ENCODE measurements around the gene TP53I13.

Gene TP53I13

DNA sequence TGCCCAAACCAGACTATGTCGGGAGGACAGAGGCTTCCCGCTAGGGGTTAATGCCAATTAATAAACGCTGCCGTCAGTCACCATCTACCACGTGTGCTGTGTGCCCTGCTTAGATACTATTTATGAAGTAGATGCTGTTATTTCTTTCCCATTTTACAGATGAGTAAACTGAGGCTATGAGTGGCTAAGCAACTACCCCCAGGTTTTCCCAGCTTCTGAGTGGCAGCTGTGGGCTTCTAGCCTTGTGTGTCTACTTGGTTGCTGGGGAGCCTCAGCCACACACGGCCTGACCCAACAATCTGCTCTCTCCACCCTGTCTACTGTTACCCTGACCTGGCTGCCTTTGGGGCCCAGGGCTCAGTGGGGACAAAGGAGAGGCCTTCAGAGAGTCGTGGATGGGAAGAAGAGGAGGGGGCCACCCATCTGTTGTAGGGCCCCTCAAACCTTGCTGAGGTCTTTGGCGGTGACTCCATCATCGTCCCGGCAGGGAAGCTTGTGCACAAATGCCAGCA, 13.8 kb downstream of the TP53I13 start:
- DNase-seq: no peak

DNA sequence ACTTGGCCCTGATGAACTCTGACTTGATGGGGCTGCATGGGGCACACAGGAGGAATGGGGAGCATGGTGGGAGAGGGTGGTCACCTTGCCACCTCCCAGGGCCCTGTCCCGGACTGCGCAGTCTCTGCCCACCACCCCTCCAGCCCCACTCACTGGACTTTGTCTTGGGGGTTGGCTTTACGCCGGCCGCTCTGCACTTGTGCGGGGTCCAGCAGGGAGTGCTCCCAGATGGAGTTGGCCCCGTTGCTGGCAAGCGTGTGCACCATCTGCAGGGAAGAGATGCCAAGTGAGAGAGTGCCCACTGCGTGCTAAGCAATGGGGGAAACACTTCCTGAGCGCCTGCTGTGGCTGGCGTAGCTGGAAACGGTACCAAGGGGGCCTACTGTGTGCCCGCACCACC, 14.3 kb downstream of the TP53I13 start:
- DNase-seq: no peak

DNA sequence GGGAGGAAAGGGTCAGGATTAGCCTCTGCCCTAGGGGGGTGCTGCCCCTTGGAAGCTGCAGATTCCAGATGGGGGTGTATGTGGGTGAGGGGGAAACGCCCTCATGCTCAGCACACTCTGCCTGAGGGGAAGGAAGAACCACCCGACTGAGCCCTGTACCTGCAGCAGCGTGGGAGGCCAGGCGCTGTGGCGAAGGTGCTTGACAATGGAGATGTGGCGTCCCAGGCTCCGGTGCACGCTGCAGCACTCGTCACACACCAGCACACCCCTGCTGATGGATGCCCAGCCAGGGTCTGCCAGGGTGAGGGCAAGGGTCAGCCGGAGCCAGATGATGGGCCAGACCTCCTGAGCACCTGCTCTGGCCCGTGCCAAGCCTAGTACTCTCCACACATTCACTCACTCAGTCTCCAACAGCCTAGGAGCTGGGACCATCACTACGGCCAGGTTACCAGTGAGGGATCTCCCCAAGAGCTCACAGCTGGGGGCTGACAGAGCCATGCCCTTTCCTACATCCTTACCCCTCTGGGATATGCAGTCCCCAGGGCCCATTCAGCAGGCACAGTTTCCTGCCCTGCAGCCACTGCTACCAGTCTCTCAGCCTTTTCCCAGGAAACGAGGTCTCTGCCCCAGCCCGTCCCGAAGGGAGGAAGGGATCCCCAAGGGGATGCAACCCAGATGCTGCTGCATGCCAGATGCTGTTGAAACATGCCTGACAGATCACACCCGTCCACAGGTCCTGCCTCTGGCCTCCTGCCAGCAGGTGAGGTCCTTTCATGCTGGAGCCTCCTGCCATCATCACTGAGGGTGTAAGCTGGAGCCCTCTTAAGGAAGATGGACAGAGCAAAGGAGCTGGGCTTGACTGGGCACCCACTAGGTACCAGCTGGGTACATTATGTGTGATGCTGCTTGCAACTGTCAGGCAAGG, 15.1 kb downstream of the TP53I13 start:
- DNase-seq: no peak

DNA sequence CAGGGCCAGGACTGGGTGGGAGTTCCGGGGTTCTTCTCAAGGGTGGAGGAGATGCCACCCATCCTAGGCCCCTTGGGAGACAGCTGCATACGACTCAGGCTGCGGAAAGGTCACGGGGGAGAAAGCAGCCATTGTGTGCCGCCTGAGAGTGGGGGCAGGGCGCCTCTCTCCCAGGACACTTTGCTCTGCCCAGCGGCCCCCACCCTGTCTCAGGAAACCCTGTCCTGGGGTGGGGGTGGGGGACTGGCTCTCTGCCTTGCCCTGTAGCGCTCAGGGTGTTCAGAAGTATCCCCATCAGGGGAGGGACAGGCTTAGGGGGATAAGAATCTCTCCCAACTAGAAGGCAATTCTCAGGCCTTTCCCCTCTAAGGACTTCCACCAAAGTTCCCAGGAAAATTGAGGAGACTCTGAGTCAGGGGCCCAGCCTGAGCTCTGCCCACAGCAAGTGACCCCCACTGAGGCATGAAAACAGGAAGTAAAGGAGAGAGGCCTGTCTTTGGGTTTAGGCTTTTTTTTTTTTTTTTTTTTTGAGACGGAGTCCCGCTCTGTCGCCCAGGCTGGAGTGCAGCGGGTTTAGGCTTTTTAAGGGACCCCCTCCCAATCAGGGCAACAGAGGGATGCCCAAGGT, 16.1 kb downstream of the TP53I13 start:
- DNase-seq: no peak

DNA sequence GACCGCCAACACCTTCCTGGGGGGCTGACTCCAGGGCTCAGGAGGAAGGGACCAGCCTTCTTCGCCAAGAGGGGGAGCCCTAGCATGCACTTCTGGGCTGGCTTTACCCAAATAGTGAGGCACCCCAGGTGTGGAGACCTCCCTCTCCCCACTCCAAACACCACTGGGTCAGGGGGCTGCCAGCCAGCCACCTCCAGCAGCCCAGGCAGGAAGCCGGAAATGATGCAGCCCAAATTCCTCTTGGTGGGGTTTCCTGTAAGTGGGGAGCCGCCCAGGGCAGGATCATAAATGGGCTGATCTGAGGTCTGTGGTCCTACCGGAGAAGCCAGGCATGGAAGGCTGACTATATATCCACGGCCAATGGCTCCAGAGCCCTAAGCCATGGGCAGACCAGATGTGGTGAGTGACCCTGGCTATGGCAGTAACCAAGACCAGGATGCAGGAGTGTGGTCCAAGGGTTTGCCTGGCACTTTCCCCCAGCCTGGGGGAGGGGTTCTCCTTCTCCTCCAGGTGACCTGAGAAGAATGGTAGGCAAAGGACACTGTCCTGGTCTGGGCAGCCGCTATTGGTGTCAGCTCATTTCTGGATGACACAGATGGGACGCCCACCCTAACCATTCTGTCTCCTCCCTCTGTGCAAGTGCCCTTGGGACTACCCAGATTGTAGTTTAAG, 16.7 kb downstream of the TP53I13 start:
- DNase-seq: peak; percentile 24

DNA sequence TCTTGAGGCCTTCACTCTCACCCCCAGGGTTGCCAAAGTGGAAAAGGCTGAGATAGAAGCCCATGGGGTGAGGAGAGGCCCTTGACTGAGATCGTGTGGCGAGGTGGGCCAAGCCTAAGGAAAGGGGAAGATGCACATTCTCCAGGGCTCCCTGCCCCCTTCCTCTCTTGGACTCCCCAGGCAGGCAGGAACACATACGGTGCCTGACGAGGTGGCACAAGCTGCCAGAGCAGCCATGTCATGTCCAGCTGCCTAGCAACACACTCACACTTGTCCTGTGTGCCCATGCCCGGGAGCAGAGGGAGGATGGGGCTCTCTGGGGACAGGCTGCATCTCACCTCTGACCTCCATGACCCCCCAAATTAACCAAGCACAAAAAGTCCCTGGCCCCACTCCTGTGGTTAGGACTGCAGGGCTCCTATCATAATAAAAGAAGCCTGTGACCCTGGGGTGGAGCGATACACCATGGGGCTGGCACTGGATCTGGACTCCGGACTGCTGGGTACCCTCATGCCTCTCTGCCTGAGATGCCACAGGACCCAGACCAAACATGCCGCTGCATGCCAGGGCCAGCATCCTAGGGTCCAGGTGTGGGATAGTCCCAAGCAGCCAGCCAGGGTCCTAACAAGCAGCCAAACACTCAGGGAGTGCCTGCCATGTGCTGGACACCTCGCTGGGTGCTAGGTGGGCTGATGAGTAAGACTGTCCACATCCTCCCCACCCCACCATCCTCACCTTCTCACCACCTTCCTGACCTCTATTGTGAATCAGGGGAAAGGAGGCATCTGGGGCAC, 18.4 kb downstream of the TP53I13 start:
- DNase-seq: no peak

- DNase-seq: no peak
Observed at GRCh38 chr17:29587591-29587990, 19.1 kb downstream of the TP53I13 start.

- DNase-seq: no peak
Observed at GRCh38 chr17:29588017-29588561, 19.6 kb downstream of the TP53I13 start.

DNA sequence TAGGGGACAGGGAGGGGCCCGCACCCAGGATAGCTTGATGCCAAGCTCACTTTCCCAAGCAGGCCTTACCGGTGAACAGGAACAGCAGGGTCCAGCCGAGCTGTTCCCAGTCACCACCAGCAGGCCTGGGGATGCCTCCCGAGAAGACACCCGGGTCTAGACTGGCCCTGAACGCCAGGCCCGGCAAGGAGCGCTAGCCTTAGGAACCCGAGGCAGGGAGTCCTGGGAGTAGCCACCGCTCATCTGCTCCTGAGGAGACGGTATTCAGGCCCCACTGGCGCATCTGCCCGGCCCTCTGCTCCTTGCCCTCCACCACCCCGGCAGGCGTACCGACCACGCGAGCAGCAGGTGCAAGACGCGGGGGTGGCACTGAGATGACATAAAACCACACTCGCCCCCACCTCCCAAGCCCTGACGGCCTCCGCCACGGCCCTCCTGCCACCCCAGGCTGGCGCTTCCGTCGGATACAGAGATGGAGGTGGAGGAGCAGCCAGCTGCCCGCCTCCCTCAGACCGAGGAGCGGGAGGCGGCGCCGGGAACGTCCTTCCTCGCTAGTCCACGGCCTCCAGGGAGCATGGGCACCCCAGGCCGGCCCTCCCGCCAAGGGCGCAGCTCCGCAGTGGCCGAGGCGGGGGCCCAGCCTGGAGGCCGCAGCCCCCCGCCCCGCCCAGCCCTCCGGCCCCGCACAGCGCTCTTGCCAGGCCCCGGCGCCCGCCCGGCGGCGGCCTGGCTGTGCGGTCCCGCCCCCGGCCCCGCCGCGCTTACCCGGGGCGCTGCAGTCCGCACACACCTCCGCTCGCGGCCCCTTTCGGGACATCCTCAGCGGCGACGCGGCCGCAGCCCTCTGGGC, 20.3 kb downstream of the TP53I13 start:
- DNase-seq: peak; percentile 36

DNA sequence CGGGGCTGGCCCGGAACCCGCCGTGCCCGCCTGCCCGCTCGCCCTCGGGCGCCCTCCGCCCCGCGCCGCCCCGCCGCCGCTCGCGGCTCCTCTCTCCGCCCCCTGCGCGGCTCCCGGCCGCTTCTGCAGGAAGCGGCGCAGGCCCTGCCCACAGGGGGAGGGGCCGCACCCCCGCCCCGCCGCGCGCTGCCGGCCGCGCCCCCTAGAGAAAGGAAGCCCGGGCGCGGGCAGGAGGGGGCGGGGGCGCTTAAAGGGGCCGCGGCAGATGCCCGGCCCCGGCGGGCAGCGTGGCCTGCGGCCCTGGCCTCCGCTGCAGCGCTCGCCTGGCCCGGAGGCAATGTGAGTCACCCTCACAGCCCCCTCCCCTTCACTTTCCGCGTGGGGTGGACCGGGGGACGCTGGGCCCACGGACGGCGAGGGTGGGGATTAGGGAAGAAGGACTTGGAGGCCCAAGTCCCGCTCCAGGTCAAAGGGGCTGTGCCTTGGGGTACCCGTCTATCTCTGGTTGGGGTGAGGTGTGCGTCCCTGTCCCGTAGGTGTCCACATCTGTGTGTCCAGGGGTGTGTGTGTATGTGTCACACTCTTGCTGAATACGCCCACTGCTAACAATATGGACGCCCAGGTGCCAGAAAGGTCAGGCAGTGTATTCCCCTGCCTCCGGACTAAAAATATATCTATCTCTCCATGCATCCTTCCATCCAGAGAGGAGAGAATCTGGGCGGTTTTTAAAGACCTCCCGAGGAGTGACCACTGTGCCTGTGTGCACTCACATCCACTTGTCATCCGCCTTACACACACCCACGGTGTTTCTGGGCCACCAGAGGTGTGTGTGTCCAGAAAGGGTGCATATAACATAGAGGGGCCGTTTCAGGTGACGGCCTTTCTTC, 21.3 kb downstream of the TP53I13 start, which contains the start of gene GIT1:
Gene GIT1 (minus strand): TSS at position 125 of the 887 bp plus-strand sequence. CDS start 270 bp downstream, outside the sequence.
- DNase-seq: peak; percentile 78

- DNase-seq: no peak
Observed at GRCh38 chr17:29590411-29591145, 22.1 kb downstream of the TP53I13 start.

- no peak for DNase-seq
Observed at GRCh38 chr17:29591146-29591736, 22.7 kb downstream of the TP53I13 start.

DNA sequence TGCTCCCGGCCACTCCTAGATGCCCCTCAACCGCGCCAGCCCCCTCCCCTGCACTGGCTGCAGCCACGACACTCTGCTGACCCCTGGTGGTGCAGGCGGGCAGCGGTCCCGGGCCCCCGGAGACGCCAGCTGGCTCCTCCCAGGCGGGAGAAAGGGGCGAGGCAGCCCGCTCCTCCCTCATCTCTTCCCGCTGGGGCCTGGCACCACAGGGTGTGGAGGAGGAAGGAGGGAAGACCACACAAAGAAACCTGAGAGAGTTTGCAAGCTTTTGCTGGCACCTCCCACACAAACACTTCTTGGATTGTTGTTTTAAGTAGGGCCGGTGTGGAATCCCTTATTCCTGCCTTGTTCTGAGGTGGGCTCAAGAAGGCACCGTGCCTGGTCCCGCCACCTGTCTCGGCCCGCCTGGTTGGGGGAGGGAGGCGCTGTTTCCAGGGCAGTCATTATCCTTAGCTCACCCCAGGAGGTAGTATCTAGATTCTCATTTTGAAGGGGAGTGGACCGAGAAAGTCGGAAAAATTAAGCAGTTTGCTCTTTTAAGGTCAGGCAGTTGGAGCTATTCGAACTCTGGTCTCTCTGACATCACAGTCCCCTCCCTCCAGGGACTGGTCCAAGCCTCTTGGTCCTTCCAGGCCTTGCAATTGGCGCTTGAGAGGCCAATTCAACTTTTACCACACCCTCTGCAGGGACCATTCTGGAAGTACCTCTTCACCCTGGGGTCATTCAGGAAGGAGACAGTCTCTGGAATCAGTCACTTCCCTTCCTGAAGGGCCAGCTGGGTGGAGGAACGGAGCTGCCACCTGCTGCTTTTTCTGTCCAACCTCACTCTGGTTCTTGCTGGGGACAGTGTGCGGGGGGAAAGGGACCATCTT, 23.5 kb downstream of the TP53I13 start:
- peak; percentile 77 for DNase-seq

GRCh38 chr17:29592850-29593551, 24.5 kb downstream of the TP53I13 start, which contains the start of gene ANKRD13B:
Gene ANKRD13B, plus strand, starts transcription at chr17:29593132. Its CDS starts 490 bp downstream, at chr17:29593622.
- DNase-seq: no peak

GRCh38 chr17:29593591-29594518, 25.4 kb downstream of the TP53I13 start:
- DNase-seq: no peak

Measured in T-helper 9 cell (primary cell).